Fibroblast of lung (primary cell): ENCODE data around the gene CDC26. TPM values are rescaled to one million over a fixed set of nuclear protein-coding genes. Genes with fewer than 3 reads are reported as not detected.
A peak's percentile ranks its signal among the peaks of the same experiment; 100 is the strongest.

Source experiments
- DNase-seq, 2 donors: peaks; one replicate each; pipeline versions ENCODE4 v3.0.0 to v3.0.0-alpha.2; 2010; ENCODE audit warnings: low read depth in 2 of 2
- H2AFZ ChIP-seq: 2 replicates; pipeline ENCODE4 v1.5.1; 2012; ENCODE audit warnings: low read length, control low read depth, inconsistent platforms
- H3K27ac ChIP-seq: 2 replicates; pipeline ENCODE4 v1.5.1; 2011; ENCODE audit warnings: low read length, control low read depth; ENCODE audit not compliant: insufficient read depth
- H3K27me3 ChIP-seq: 2 replicates; pipeline ENCODE4 v1.5.1; 2011; ENCODE audit warnings: mild to moderate bottlenecking, low read length; ENCODE audit not compliant: control insufficient read depth, insufficient read depth
- H3K36me3 ChIP-seq: 2 replicates; pipeline ENCODE4 v1.5.1; 2011; ENCODE audit warnings: low read length; ENCODE audit not compliant: control insufficient read depth, insufficient read depth
- H3K4me1 ChIP-seq: 2 replicates; pipeline ENCODE4 v1.5.1; 2011; ENCODE audit warnings: low read length; ENCODE audit not compliant: control insufficient read depth, insufficient read depth; ENCODE audit errors: extremely low read depth
- H3K4me2 ChIP-seq: 2 replicates; pipeline ENCODE4 v1.5.1; 2011; ENCODE audit warnings: low read length, control low read depth; ENCODE audit not compliant: insufficient read depth; ENCODE audit errors: extremely low read depth
- H3K4me3 ChIP-seq, 4 experiments: fragments of 200-600 bp in 1 of 4; sonication (generic) in 1 of 4; replicated peaks in 1 of 4; 2 replicates each; pipeline ENCODE4 v1.5.1; 2011 to 2016; ENCODE audit warnings: low read length in 4 of 4, low read depth in 3 of 4, mild to moderate bottlenecking in 3 of 4, control low read depth in 2 of 4, inconsistent platforms in 1 of 4, mixed read lengths in 1 of 4; ENCODE audit not compliant: insufficient read depth in 1 of 4; ENCODE audit errors: control extremely low read depth in 1 of 4
- H3K79me2 ChIP-seq: 2 replicates; pipeline ENCODE4 v1.5.1; 2012; ENCODE audit warnings: mild to moderate bottlenecking, low read length, inconsistent platforms; ENCODE audit not compliant: control insufficient read depth, insufficient read depth
- H3K9ac ChIP-seq: 2 replicates; pipeline ENCODE4 v1.5.1; 2011; ENCODE audit warnings: mild to moderate bottlenecking, low read length, control low read depth; ENCODE audit not compliant: insufficient read depth
- H3K9me3 ChIP-seq: 2 replicates; pipeline ENCODE4 v1.5.1; 2012; ENCODE audit warnings: low read depth, low read length; ENCODE audit not compliant: control insufficient read depth, insufficient read depth
- H4K20me1 ChIP-seq: 2 replicates; pipeline ENCODE4 v1.5.1; 2011; ENCODE audit warnings: low read length; ENCODE audit not compliant: control insufficient read depth, insufficient read depth; ENCODE audit errors: extremely low read depth
- EZH2 ChIP-seq: IDR thresholded peaks from 2 replicates; pipeline ENCODE4 v1.5.1; 2012; ENCODE audit warnings: low read length, control low read depth, mild to moderate bottlenecking; ENCODE audit errors: missing control alignments
- polyA minus RNA-seq: library from RNA; depleted of rRNA, polyadenylated mRNA; stranded (reverse); fragments of >200 nt; gene quantifications from 2 replicates; pipeline ENCODE4 v1.2.3, GENCODE V29; 2011; ENCODE audit warnings: low replicate concordance
- polyA plus RNA-seq, 2 donors: library from polyadenylated mRNA; depleted of rRNA in 1 of 2; stranded (reverse) in 1 of 2; unstranded in 1 of 2; fragments of >200 nt; gene quantifications; 2 replicates each; pipeline ENCODE4 v1.2.1, GENCODE V29; 2011 to 2012; ENCODE audit warnings: missing spikeins in 1 of 2
- total RNA-seq: library from RNA; depleted of rRNA; stranded (reverse); fragments of >200 nt; gene quantifications from 2 replicates; pipeline ENCODE4 v1.2.1, GENCODE V29; 2014
- TF ChIP-seq, protein P1 (sequence below), 2 donors: IDR thresholded peaks in 1 of 2; conservative IDR thresholded peaks in 1 of 2; 1 replicate in 1 of 2; 2 replicates in 1 of 2; pipeline ENCODE4 v1.5.1; 2011 to 2012; ENCODE audit warnings: low read length in 2 of 2, control low read depth in 1 of 2, inconsistent platforms in 1 of 2, low read depth in 1 of 2, mild to moderate bottlenecking in 1 of 2

The CDC26 gene
- 33.9 and 48.0 TPM in 2 replicates for total RNA-seq
- polyA plus RNA-seq = 59.9 and 63.2 TPM in 2 replicates
- polyA plus RNA-seq (2012) = 56.2 and 57.0 TPM in 2 replicates
- 2.5 and 8.8 TPM in 2 replicates for polyA minus RNA-seq

- DNase-seq = peak; percentile 99
- Histone ChIP-seq H3K4me3 (peak within 1 kb of the TSS; percentile 64 to 87 (median 74)), H3K79me2 (peaks cover 25% of the 10 kb centered on the region), H3K9me3 (no peaks in the 10 kb centered on the region), H3K27me3 (no peaks in the 10 kb centered on the region), H3K36me3 (peaks cover 7% of the 10 kb centered on the region), H3K4me1 (peaks cover 5% of the 10 kb centered on the region), H3K9ac (peak within 1 kb of the TSS; percentile 89), H3K27ac (peak within 1 kb of the TSS; percentile 95), H2AFZ (peak within 1 kb of the TSS; percentile 71), H4K20me1 (no peaks in the 10 kb centered on the region), H3K4me2 (peak within 1 kb of the TSS; percentile 90)
- TF ChIP-seq, protein P1, sequence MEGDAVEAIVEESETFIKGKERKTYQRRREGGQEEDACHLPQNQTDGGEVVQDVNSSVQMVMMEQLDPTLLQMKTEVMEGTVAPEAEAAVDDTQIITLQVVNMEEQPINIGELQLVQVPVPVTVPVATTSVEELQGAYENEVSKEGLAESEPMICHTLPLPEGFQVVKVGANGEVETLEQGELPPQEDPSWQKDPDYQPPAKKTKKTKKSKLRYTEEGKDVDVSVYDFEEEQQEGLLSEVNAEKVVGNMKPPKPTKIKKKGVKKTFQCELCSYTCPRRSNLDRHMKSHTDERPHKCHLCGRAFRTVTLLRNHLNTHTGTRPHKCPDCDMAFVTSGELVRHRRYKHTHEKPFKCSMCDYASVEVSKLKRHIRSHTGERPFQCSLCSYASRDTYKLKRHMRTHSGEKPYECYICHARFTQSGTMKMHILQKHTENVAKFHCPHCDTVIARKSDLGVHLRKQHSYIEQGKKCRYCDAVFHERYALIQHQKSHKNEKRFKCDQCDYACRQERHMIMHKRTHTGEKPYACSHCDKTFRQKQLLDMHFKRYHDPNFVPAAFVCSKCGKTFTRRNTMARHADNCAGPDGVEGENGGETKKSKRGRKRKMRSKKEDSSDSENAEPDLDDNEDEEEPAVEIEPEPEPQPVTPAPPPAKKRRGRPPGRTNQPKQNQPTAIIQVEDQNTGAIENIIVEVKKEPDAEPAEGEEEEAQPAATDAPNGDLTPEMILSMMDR (conservative IDR thresholded peaks at IDR 0.05 in 1 of 2, IDR thresholded peaks at IDR 0.05 in 1 of 2; ENCODE audit: low read depth in 1 of 2, low read length in 2 of 2) = no peak
Observed at GRCh38 chr9:113275157-113276131, at the start of gene CDC26, which contains the start of gene PRPF4. TSS of gene CDC26 (minus strand) at chr9:113275572. CDS start at chr9:113272507, 3,065 bp downstream. TSS of gene PRPF4 (plus strand) at chr9:113275658. CDS start at chr9:113275744, 86 bp downstream.

DNA sequence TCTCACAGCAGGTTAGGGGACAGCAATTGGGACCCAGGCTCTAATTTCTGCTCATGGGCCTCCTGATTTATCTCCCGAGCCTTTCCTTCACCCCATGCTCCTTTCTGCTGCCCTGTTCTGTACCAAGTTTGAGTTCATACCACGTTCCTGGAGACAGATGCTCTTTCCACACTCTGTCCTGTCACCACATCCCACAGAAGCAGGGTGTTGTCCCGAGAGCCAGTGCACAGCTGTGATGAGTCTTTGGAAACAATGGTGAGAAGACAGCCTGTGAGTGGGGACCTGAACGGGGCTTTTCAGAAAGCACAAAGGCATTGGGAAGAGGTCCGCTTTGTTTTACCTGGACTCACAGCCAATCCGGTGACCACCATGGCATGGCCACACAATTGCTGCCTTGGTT, 47.3 kb upstream of the CDC26 start:
- TF ChIP-seq, protein P1 (conservative IDR thresholded peaks at IDR 0.05 in 1 of 2, IDR thresholded peaks at IDR 0.05 in 1 of 2; ENCODE audit: low read depth in 1 of 2, low read length in 2 of 2) = no peak
- TF ChIP-seq EZH2 = no peak
- Histone ChIP-seq H4K20me1 (no peaks in the 10 kb centered on the region), H3K9me3 (no peaks in the 10 kb centered on the region), H3K27me3 (no peaks in the 10 kb centered on the region), H3K79me2 (no peaks in the 10 kb centered on the region), H3K9ac (no peak overlapping the region), H2AFZ (no peak overlapping the region), H3K36me3 (no peaks in the 10 kb centered on the region), H3K27ac (no peak overlapping the region), H3K4me2 (no peak overlapping the region), H3K4me3 (no peak overlapping the region), H3K4me1 (no peaks in the 10 kb centered on the region)
- DNase-seq = no peak

DNA sequence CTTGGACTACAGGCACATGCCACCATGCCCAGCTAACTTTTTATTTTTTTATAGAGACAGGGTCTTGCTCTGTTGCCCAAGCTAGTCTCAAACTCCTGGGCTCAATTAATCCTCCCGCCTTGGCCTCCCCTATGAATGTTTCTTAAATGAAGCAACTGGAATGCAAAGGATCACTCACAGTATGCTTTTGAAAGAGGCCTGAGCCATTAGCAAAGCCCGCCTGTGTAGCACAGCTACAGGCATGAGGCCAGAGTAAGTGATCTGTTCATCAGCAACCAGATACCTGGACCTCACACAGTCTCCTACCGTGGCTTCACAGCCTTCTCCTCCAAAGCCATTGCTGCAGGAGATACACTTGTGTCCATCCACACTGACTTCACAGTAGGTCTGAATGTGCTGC, 44.7 kb upstream of the CDC26 start:
- Histone ChIP-seq H2AFZ (no peak overlapping the region), H3K4me2 (no peak overlapping the region), H3K27me3 (no peaks in the 10 kb centered on the region), H3K9me3 (no peaks in the 10 kb centered on the region), H3K4me1 (no peaks in the 10 kb centered on the region), H3K9ac (no peak overlapping the region), H4K20me1 (no peaks in the 10 kb centered on the region), H3K4me3 (no peak overlapping the region), H3K36me3 (no peaks in the 10 kb centered on the region), H3K27ac (no peak overlapping the region), H3K79me2 (no peaks in the 10 kb centered on the region)
- DNase-seq = no peak
- TF ChIP-seq, protein P1 (conservative IDR thresholded peaks at IDR 0.05 in 1 of 2, IDR thresholded peaks at IDR 0.05 in 1 of 2; ENCODE audit: low read depth in 1 of 2, low read length in 2 of 2) = no peak
- no peak for TF ChIP-seq EZH2
